ENCODE measurements around the gene CYP2J2. TPM values are rescaled to one million over a fixed set of nuclear protein-coding genes. Genes with fewer than 3 reads are reported as not detected.

Gene CYP2J2
- polyA plus RNA-seq, 1 donor from 2014 or later, result not detected

GRCh38 chr1:59928996-59929395 is 2.4 kb upstream of the CYP2J2 start:
- TF ChIP-seq, protein P1, sequence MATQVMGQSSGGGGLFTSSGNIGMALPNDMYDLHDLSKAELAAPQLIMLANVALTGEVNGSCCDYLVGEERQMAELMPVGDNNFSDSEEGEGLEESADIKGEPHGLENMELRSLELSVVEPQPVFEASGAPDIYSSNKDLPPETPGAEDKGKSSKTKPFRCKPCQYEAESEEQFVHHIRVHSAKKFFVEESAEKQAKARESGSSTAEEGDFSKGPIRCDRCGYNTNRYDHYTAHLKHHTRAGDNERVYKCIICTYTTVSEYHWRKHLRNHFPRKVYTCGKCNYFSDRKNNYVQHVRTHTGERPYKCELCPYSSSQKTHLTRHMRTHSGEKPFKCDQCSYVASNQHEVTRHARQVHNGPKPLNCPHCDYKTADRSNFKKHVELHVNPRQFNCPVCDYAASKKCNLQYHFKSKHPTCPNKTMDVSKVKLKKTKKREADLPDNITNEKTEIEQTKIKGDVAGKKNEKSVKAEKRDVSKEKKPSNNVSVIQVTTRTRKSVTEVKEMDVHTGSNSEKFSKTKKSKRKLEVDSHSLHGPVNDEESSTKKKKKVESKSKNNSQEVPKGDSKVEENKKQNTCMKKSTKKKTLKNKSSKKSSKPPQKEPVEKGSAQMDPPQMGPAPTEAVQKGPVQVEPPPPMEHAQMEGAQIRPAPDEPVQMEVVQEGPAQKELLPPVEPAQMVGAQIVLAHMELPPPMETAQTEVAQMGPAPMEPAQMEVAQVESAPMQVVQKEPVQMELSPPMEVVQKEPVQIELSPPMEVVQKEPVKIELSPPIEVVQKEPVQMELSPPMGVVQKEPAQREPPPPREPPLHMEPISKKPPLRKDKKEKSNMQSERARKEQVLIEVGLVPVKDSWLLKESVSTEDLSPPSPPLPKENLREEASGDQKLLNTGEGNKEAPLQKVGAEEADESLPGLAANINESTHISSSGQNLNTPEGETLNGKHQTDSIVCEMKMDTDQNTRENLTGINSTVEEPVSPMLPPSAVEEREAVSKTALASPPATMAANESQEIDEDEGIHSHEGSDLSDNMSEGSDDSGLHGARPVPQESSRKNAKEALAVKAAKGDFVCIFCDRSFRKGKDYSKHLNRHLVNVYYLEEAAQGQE (IDR thresholded peaks at IDR 0.05; ENCODE audit: borderline replicate concordance), result no peak
- no peak for TF ChIP-seq CTCF (IDR thresholded peaks at IDR 0.05; ENCODE audit: poor library complexity, severe bottlenecking)
- TF ChIP-seq MXI1 (conservative IDR thresholded peaks at IDR 0.05; ENCODE audit: poor library complexity, severe bottlenecking), result no peak
- no peak for TF ChIP-seq SMC3 (conservative IDR thresholded peaks at IDR 0.05; ENCODE audit: poor library complexity)
- no peak for TF ChIP-seq EZH2 (IDR thresholded peaks at IDR 0.05; ENCODE audit: borderline replicate concordance, insufficient read depth, low read length, poor library complexity, severe bottlenecking)
- TF ChIP-seq EP300 (conservative IDR thresholded peaks at IDR 0.05; ENCODE audit: poor library complexity, severe bottlenecking), result no peak
- no peak for TF ChIP-seq RAD21 (conservative IDR thresholded peaks at IDR 0.05)
- no peak for TF ChIP-seq TAF1 (IDR thresholded peaks at IDR 0.05; ENCODE audit: low read depth)
- TF ChIP-seq POLR2AphosphoS5 (IDR thresholded peaks at IDR 0.05), result no peak
- H3K79me2 ChIP-seq (replicated peaks; ENCODE audit: insufficient read depth, low read length), result no peaks in the 10 kb centered on the region
- no peak overlapping the region for H3K9ac ChIP-seq (ENCODE audit: low read length)
- H4K20me1 ChIP-seq (ENCODE audit: insufficient read depth), result no peaks in the 10 kb centered on the region
- no peak overlapping the region for H3K4me3 ChIP-seq (ENCODE audit: low read length)
- H3K27me3 ChIP-seq (ENCODE audit: insufficient read depth, low read depth, low read length), result no peaks in the 10 kb centered on the region
- no peaks in the 10 kb centered on the region for H3K9me3 ChIP-seq (ENCODE audit: low read length)
- H2AFZ ChIP-seq (ENCODE audit: low read depth, low read length), result no peak overlapping the region
- no peak overlapping the region for H3K27ac ChIP-seq (ENCODE audit: low read length)
- H3K9me2 ChIP-seq (ENCODE audit: insufficient read depth, low read length), result no peaks in the 10 kb centered on the region
- H3F3A ChIP-seq (ENCODE audit: insufficient read depth, low read length, poor library complexity, severe bottlenecking), result no peaks in the 10 kb centered on the region
- H3K36me3 ChIP-seq (ENCODE audit: insufficient read depth, low read length), result no peaks in the 10 kb centered on the region
- H3K4me2 ChIP-seq (ENCODE audit: low read length), result no peak overlapping the region

DNA sequence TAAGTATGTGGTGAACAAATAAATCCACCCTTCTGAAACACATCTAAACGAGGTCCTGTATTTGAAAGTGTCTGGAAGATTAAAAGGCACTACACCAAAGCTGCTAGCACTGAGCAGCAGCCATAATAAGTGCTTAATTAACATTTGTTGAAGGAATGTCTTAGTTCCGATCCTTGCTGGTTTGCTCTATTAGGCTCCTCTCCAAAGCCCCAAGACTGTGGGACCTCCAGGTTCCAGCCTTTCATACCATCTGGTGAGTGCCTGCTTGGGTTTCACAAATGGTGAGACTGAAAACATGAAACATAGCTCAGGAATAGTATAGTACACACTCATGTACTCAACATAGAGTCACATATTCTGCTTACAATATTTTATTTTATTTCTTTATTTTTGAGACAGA is 640 bp upstream of the CYP2J2 start:
- Histone ChIP-seq H3K9me3 (ENCODE audit: low read length) (no peaks in the 10 kb centered on the region), H3K4me3 (ENCODE audit: low read length) (no peak overlapping the region), H3K9me2 (ENCODE audit: insufficient read depth, low read length) (no peaks in the 10 kb centered on the region), H4K20me1 (ENCODE audit: insufficient read depth) (no peaks in the 10 kb centered on the region), H3K27me3 (ENCODE audit: insufficient read depth, low read depth, low read length) (no peaks in the 10 kb centered on the region), H3K27ac (ENCODE audit: low read length) (no peak overlapping the region), H2AFZ (ENCODE audit: low read depth, low read length) (no peak overlapping the region), H3K36me3 (ENCODE audit: insufficient read depth, low read length) (no peaks in the 10 kb centered on the region), H3K4me2 (ENCODE audit: low read length) (no peak overlapping the region), H3K79me2 (replicated peaks; ENCODE audit: insufficient read depth, low read length) (no peaks in the 10 kb centered on the region), H3K9ac (ENCODE audit: low read length) (no peak overlapping the region), H3F3A (ENCODE audit: insufficient read depth, low read length, poor library complexity, severe bottlenecking) (no peaks in the 10 kb centered on the region)
- TF ChIP-seq MXI1 (conservative IDR thresholded peaks at IDR 0.05; ENCODE audit: poor library complexity, severe bottlenecking), result no peak
- TF ChIP-seq TAF1 (IDR thresholded peaks at IDR 0.05; ENCODE audit: low read depth), result no peak
- TF ChIP-seq EZH2 (IDR thresholded peaks at IDR 0.05; ENCODE audit: borderline replicate concordance, insufficient read depth, low read length, poor library complexity, severe bottlenecking), result no peak
- TF ChIP-seq RAD21 (conservative IDR thresholded peaks at IDR 0.05), result no peak
- no peak for TF ChIP-seq CTCF (IDR thresholded peaks at IDR 0.05; ENCODE audit: poor library complexity, severe bottlenecking)
- TF ChIP-seq POLR2AphosphoS5 (IDR thresholded peaks at IDR 0.05), result no peak
- TF ChIP-seq EP300 (conservative IDR thresholded peaks at IDR 0.05; ENCODE audit: poor library complexity, severe bottlenecking), result no peak
- no peak for TF ChIP-seq SMC3 (conservative IDR thresholded peaks at IDR 0.05; ENCODE audit: poor library complexity)
- TF ChIP-seq, protein P1 (IDR thresholded peaks at IDR 0.05; ENCODE audit: borderline replicate concordance), result no peak

Measured in neural cell (in vitro differentiated cells).